Natural killer cell (primary cell): ENCODE measurements around the gene PAK5. TPM values are rescaled to one million over a fixed set of nuclear protein-coding genes. Genes with fewer than 3 reads are reported as not detected.

ENCODE experiments used
- ATAC-seq, 3 donors: fragments of 150-1000 bp in 2 of 3; fragments of 200-7000 bp in 1 of 3; cut with Tn5 transposase; 1 replicate in 1 of 3; 2 replicates in 2 of 3; pipeline ENCODE4 v1.10.0; 2021; ENCODE audit warnings: mild to moderate bottlenecking in 2 of 3, moderate library complexity in 2 of 3
- DNase-seq, 2 donors: peaks; one replicate each; pipeline versions ENCODE4 v3.0.0 to v3.0.0-alpha.2; 2013 to 2021; ENCODE audit warnings: mixed read lengths in 1 of 2
- H3K27ac ChIP-seq: one replicate; pipeline ENCODE4 v1.5.1; 2013; ENCODE audit warnings: mild to moderate bottlenecking, low read length
- H3K27me3 ChIP-seq: one replicate; pipeline ENCODE4 v1.6.1; 2013; ENCODE audit warnings: low read length; ENCODE audit not compliant: control insufficient read depth, insufficient read depth
- H3K36me3 ChIP-seq: one replicate; pipeline ENCODE4 v1.6.1; 2013; ENCODE audit warnings: low read length; ENCODE audit not compliant: control insufficient read depth, insufficient read depth
- H3K4me1 ChIP-seq: one replicate; pipeline ENCODE4 v1.6.1; 2013; ENCODE audit warnings: low read length; ENCODE audit not compliant: control insufficient read depth, insufficient read depth
- H3K4me3 ChIP-seq: one replicate; pipeline ENCODE4 v1.5.1; 2013; ENCODE audit warnings: low read length
- H3K9me3 ChIP-seq: one replicate; pipeline ENCODE4 v1.6.1; 2013; ENCODE audit warnings: low read length; ENCODE audit not compliant: control insufficient read depth, insufficient read depth
- H3K27ac Mint-ChIP-seq, 2 donors: one replicate each; pipeline ENCODE4 v1.8.0; 2022; ENCODE audit warnings: mild to moderate bottlenecking in 2 of 2, mixed read lengths in 2 of 2, moderate library complexity in 1 of 2
- H3K27me3 Mint-ChIP-seq, 2 donors: one replicate each; pipeline ENCODE4 v1.8.0; 2022; ENCODE audit warnings: low read depth in 2 of 2, mixed read lengths in 2 of 2
- H3K36me3 Mint-ChIP-seq: one replicate; pipeline ENCODE4 v1.8.0; 2022; ENCODE audit warnings: mixed read lengths
- H3K4me1 Mint-ChIP-seq, 2 donors: one replicate each; pipeline ENCODE4 v1.8.0; 2022; ENCODE audit warnings: mixed read lengths in 2 of 2
- H3K4me3 Mint-ChIP-seq: one replicate; pipeline ENCODE4 v1.8.0; 2022; ENCODE audit warnings: mild to moderate bottlenecking, moderate library complexity, mixed read lengths
- H3K9me3 Mint-ChIP-seq, 2 donors: one replicate each; pipeline ENCODE4 v1.8.0; 2022; ENCODE audit warnings: mixed read lengths in 2 of 2
- CTCF ChIP-seq: fragments of 200-600 bp; IDR thresholded peaks from one replicate; pipeline ENCODE4 v1.8.0; 2022; ENCODE audit warnings: antibody characterized with exemption
- WGBS: methylation state at CpG from one replicate; pipeline ENCODE4 v1.1.7; 2013; ENCODE audit warnings: missing lambda C conversion rate; ENCODE audit not compliant: insufficient coverage; 5-methylcytosine and 5-hydroxymethylcytosine counted together
- intact Hi-C: fragments of 100-400 bp; cut with micrococcal nuclease; formaldehyde crosslinking; loops from one replicate; pipeline ENCODE4 v1.14.2; 2022
- total RNA-seq, 4 donors: library from RNA; stranded (reverse); fragments of 120-200 nt in 1 of 4; gene quantifications; one replicate each; pipeline versions ENCODE4 v1.2.3 to v1.2.4, GENCODE V29; 2013 to 2022

PAK5 gene
- total RNA-seq, 3 donors from 2014 or later (not counting 1 experiment from before 2014, with no cell fraction given): not detected

GRCh38 chr20:9736373-9736772 lies 102.5 kb downstream of the PAK5 start:
- Histone ChIP-seq H3K4me3 (no peak overlapping the region), H3K36me3 (no peaks in the 10 kb centered on the region), H3K9me3 (no peaks in the 10 kb centered on the region), H3K4me1 (no peaks in the 10 kb centered on the region), H3K27me3 (no peaks in the 10 kb centered on the region), H3K27ac (no peak overlapping the region)
- no peak overlapping the region for H3K4me3 Mint-ChIP-seq
- ATAC-seq: no peak
- intact Hi-C loops: no loop called here
- 85% methylated on average over 2 of the region's 2 CpGs for WGBS
- no peak overlapping the region for H3K27ac Mint-ChIP-seq
- no peak for TF ChIP-seq CTCF
- H3K27me3 Mint-ChIP-seq: no peaks in the 10 kb centered on the region
- peaks cover 10 to 18% of the 10 kb centered on the region in 2 donors for H3K9me3 Mint-ChIP-seq
- no peaks in the 10 kb centered on the region for H3K36me3 Mint-ChIP-seq
- H3K4me1 Mint-ChIP-seq: no peaks in the 10 kb centered on the region
- DNase-seq: no peak

- Histone ChIP-seq H3K4me1 (no peaks in the 10 kb centered on the region), H3K36me3 (no peaks in the 10 kb centered on the region), H3K27ac (no peak overlapping the region), H3K4me3 (no peak overlapping the region), H3K27me3 (no peaks in the 10 kb centered on the region), H3K9me3 (no peaks in the 10 kb centered on the region)
- ATAC-seq (no peak), DNase-seq (no peak)
- Mint-ChIP-seq H3K36me3 (no peaks in the 10 kb centered on the region), H3K9me3 (peaks cover 4 to 7% of the 10 kb centered on the region in 2 donors), H3K27me3 (no peaks in the 10 kb centered on the region), H3K4me1 (no peaks in the 10 kb centered on the region), H3K4me3 (no peak overlapping the region), H3K27ac (no peak overlapping the region)
- no peak for TF ChIP-seq CTCF
- WGBS: 92% methylated on average over 6 of the region's 7 CpGs
- intact Hi-C loops: no loop called here
These were observed 115.2 kb downstream of the PAK5 start for GRCh38 chr20:9723501-9724202.

- no peak for TF ChIP-seq CTCF
- peaks cover 7% of the 10 kb centered on the region in 2 donors for H3K9me3 Mint-ChIP-seq
These were observed 127.0 kb downstream of the PAK5 start for GRCh38 chr20:9711872-9712271.

GRCh38 chr20:9710685-9711084 lies 128.2 kb downstream of the PAK5 start:
- no peaks in the 10 kb centered on the region for H3K4me1 ChIP-seq
- Mint-ChIP-seq H3K4me1 (no peaks in the 10 kb centered on the region), H3K36me3 (no peaks in the 10 kb centered on the region), H3K27me3 (no peaks in the 10 kb centered on the region), H3K4me3 (no peak overlapping the region), H3K27ac (no peak overlapping the region), H3K9me3 (peaks cover 7 to 9% of the 10 kb centered on the region in 2 donors)
- ATAC-seq: no peak
- H3K36me3 ChIP-seq: no peaks in the 10 kb centered on the region
- intact Hi-C loops: no loop called here
- no peak overlapping the region for H3K27ac ChIP-seq
- WGBS: 84% methylated on average over 3 of the region's 3 CpGs
- no peak overlapping the region for H3K4me3 ChIP-seq
- no peaks in the 10 kb centered on the region for H3K27me3 ChIP-seq
- DNase-seq: no peak
- TF ChIP-seq CTCF: no peak
- no peaks in the 10 kb centered on the region for H3K9me3 ChIP-seq

More at GRCh38 chr20:9711872-9712271, 127.0 kb downstream of the PAK5 start:
- no peaks in the 10 kb centered on the region for H3K27me3 ChIP-seq
- H3K27ac ChIP-seq: no peak overlapping the region
- H3K4me1 ChIP-seq: no peaks in the 10 kb centered on the region
- Mint-ChIP-seq H3K4me1 (no peaks in the 10 kb centered on the region), H3K27ac (no peak overlapping the region), H3K4me3 (no peak overlapping the region), H3K36me3 (no peaks in the 10 kb centered on the region), H3K27me3 (no peaks in the 10 kb centered on the region)
- intact Hi-C loops: no loop called here
- WGBS: 39% methylated on average over 2 of the region's 2 CpGs
- DNase-seq (no peak), ATAC-seq (no peak)
- no peaks in the 10 kb centered on the region for H3K9me3 ChIP-seq
- no peaks in the 10 kb centered on the region for H3K36me3 ChIP-seq
- H3K4me3 ChIP-seq: no peak overlapping the region
